DOHH2 (cell line): ENCODE results near the gene AGO3.

ENCODE experiments used
- H3F3A ChIP-seq: fragments of 200-600 bp; sonication (generic), shearing (Covaris generic); 2 replicates; pipeline ENCODE4 v1.6.0; 2016; ENCODE audit warnings: antibody characterized with exemption, mild to moderate bottlenecking; ENCODE audit not compliant: control insufficient read depth, insufficient read depth
- H3K27ac ChIP-seq: fragments of 200-600 bp; sonication (generic); 2 replicates; pipeline ENCODE4 v1.5.1; 2014; ENCODE audit warnings: low read depth, mild to moderate bottlenecking, low read length, moderate library complexity
- H3K27me3 ChIP-seq: fragments of 200-600 bp; sonication (generic); 2 replicates; pipeline ENCODE4 v1.6.1; 2014; ENCODE audit warnings: mild to moderate bottlenecking, low read length, mixed read lengths; ENCODE audit not compliant: control insufficient read depth
- H3K36me3 ChIP-seq: fragments of 200-600 bp; sonication (generic); 2 replicates; pipeline ENCODE4 v1.6.1; 2014; ENCODE audit warnings: mild to moderate bottlenecking, low read length, moderate library complexity, mixed read lengths; ENCODE audit not compliant: control insufficient read depth
- H3K4me1 ChIP-seq: fragments of 200-600 bp; sonication (generic); 2 replicates; pipeline ENCODE4 v1.6.1; 2014; ENCODE audit warnings: mild to moderate bottlenecking, low read length, mixed read lengths; ENCODE audit not compliant: control insufficient read depth
- H3K4me2 ChIP-seq: fragments of 200-600 bp; sonication (generic); 2 replicates; pipeline ENCODE4 v1.6.0; 2014; ENCODE audit warnings: mild to moderate bottlenecking, low read length, moderate library complexity
- H3K4me3 ChIP-seq: fragments of 200-600 bp; sonication (generic); 2 replicates; pipeline ENCODE4 v1.5.1; 2014; ENCODE audit warnings: mild to moderate bottlenecking, low read length, mixed read lengths
- H3K79me2 ChIP-seq: fragments of 200-600 bp; sonication (generic); 2 replicates; pipeline ENCODE4 v1.6.1; 2014; ENCODE audit warnings: mild to moderate bottlenecking, low read length, mixed read lengths; ENCODE audit not compliant: control insufficient read depth
- H3K9me2 ChIP-seq: fragments of 200-600 bp; sonication (generic); replicated peaks from 2 replicates; pipeline ENCODE4 v1.6.1; 2014; ENCODE audit warnings: mild to moderate bottlenecking, low read length, mixed read lengths; ENCODE audit not compliant: control insufficient read depth
- H3K9me3 ChIP-seq: fragments of 200-600 bp; sonication (generic); 2 replicates; pipeline ENCODE4 v1.6.1; 2014; ENCODE audit warnings: antibody characterized with exemption, low read length, mixed read lengths; ENCODE audit not compliant: control insufficient read depth, insufficient read depth
- H4K20me1 ChIP-seq: fragments of 200-600 bp; sonication (generic); 2 replicates; pipeline ENCODE4 v1.6.0; 2014; ENCODE audit warnings: low read depth, mild to moderate bottlenecking, antibody characterized with exemption, low read length, moderate library complexity; ENCODE audit not compliant: control insufficient read depth, insufficient read depth
- EZH2phosphoT487 ChIP-seq: fragments of 200-600 bp; sonication (generic); IDR thresholded peaks from 2 replicates; pipeline ENCODE4 v1.6.1; 2017; ENCODE audit warnings: borderline replicate concordance, mild to moderate bottlenecking, antibody characterized with exemption, low read length, moderate library complexity, mixed read lengths
- TF ChIP-seq, protein P1 (sequence below): fragments of 200-600 bp; sonication (generic); IDR thresholded peaks from one replicate; pipeline ENCODE4 v1.5.1; 2014; ENCODE audit warnings: antibody characterized with exemption, mild to moderate bottlenecking, low read depth, low read length; ENCODE audit not compliant: poor library complexity, severe bottlenecking

The AGO3 gene

GRCh38 chr1:36112823-36113222 lies 181.9 kb downstream of the AGO3 start:
- no peak overlapping the region for H3K4me2 ChIP-seq
- H3K9me3 ChIP-seq: no peaks in the 10 kb centered on the region
- H3K79me2 ChIP-seq: no peaks in the 10 kb centered on the region
- H3K27ac ChIP-seq: no peak overlapping the region
- peaks cover 10% of the 10 kb centered on the region for H3K4me1 ChIP-seq
- no peaks in the 10 kb centered on the region for H3K27me3 ChIP-seq
- TF ChIP-seq, protein P1, sequence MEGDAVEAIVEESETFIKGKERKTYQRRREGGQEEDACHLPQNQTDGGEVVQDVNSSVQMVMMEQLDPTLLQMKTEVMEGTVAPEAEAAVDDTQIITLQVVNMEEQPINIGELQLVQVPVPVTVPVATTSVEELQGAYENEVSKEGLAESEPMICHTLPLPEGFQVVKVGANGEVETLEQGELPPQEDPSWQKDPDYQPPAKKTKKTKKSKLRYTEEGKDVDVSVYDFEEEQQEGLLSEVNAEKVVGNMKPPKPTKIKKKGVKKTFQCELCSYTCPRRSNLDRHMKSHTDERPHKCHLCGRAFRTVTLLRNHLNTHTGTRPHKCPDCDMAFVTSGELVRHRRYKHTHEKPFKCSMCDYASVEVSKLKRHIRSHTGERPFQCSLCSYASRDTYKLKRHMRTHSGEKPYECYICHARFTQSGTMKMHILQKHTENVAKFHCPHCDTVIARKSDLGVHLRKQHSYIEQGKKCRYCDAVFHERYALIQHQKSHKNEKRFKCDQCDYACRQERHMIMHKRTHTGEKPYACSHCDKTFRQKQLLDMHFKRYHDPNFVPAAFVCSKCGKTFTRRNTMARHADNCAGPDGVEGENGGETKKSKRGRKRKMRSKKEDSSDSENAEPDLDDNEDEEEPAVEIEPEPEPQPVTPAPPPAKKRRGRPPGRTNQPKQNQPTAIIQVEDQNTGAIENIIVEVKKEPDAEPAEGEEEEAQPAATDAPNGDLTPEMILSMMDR: no peak
- no peak for TF ChIP-seq EZH2phosphoT487
- no peaks in the 10 kb centered on the region for H4K20me1 ChIP-seq
- H3K4me3 ChIP-seq: no peak overlapping the region
- H3K36me3 ChIP-seq: no peaks in the 10 kb centered on the region
- H3K9me2 ChIP-seq: no peaks in the 10 kb centered on the region
- no peaks in the 10 kb centered on the region for H3F3A ChIP-seq

GRCh38 chr1:36114371-36114770 lies 183.5 kb downstream of the AGO3 start:
- H3K36me3 ChIP-seq: no peaks in the 10 kb centered on the region
- H4K20me1 ChIP-seq: no peaks in the 10 kb centered on the region
- no peak overlapping the region for H3K27ac ChIP-seq
- H3K4me1 ChIP-seq: peaks cover 10% of the 10 kb centered on the region
- no peaks in the 10 kb centered on the region for H3K9me3 ChIP-seq
- no peak overlapping the region for H3K4me3 ChIP-seq
- TF ChIP-seq EZH2phosphoT487: no peak
- TF ChIP-seq, protein P1: no peak
- H3K9me2 ChIP-seq: no peaks in the 10 kb centered on the region
- no peaks in the 10 kb centered on the region for H3F3A ChIP-seq
- no peaks in the 10 kb centered on the region for H3K79me2 ChIP-seq
- peak overlapping the region; percentile 21; the same call in 1 of the 2 replicates for H3K4me2 ChIP-seq
- H3K27me3 ChIP-seq: no peaks in the 10 kb centered on the region

GRCh38 chr1:36115200-36115669 lies 184.3 kb downstream of the AGO3 start:
- H4K20me1 ChIP-seq: no peaks in the 10 kb centered on the region
- H3F3A ChIP-seq: no peaks in the 10 kb centered on the region
- no peaks in the 10 kb centered on the region for H3K27me3 ChIP-seq
- H3K36me3 ChIP-seq: no peaks in the 10 kb centered on the region
- H3K79me2 ChIP-seq: no peaks in the 10 kb centered on the region
- no peaks in the 10 kb centered on the region for H3K9me2 ChIP-seq
- peaks cover 10% of the 10 kb centered on the region for H3K4me1 ChIP-seq
- H3K4me2 ChIP-seq: no peak overlapping the region
- H3K4me3 ChIP-seq: no peak overlapping the region
- H3K9me3 ChIP-seq: no peaks in the 10 kb centered on the region
- H3K27ac ChIP-seq: no peak overlapping the region
- no peak for TF ChIP-seq EZH2phosphoT487
- TF ChIP-seq, protein P1: no peak
